ENCODE data around the gene SIRT7.

The SIRT7 gene

DNA sequence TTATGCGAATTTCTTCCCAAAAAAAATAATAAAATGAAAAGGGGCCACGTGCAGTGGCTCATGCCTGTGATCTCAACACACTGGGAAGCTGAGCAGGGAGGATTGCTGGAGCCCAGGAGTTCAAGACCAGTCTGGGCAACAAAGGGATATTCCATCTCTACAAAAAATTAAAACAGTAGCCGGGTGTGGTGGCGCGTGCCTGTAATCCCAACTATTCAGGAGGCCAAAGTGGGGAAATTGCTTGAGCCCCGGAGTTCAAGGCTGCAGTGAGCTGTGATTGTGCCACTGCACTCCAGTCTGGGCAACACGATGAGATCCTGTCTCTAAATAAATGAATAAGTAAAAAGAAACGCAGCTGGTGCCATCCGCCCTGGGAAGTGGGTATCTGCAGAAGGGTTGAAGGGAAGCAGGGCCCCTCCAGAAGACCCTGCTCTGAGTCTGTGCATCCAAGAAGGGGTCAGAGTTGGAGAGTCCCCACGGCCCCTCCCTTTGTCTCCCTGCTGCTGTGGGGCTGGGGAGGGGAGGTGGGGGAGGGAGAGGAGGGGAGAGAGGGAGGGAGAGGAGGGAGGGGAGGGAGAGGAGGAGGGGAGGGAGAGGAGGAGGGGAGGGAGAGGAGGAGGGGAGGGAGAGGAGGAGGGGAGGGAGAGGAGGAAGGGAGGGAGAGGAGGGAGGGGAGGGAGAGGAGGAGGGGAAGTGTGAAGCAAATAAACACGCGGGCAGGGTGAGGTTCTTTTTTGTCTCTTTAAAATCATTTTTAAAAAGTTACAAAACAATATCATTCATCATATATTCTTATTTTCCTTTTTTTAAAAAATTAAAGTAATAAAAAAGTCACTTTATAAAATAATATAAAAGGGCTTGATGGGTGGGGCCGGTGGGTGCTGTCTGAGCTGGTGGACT lies 34.1 kb upstream of the SIRT7 start:
- no peaks in the 10 kb centered on the region for H3K9me3 ChIP-seq (ENCODE audit: control insufficient read depth in 1 of 2, low read length in 2 of 2)

GRCh38 chr17:81950501-81950900 lies 32.5 kb upstream of the SIRT7 start:
- Histone ChIP-seq H3K36me3 (ENCODE audit: control insufficient read depth in 1 of 2, insufficient read depth in 2 of 2, low read length in 2 of 2) (no peaks in the 10 kb centered on the region), H3K4me3 (ENCODE audit: low read depth in 1 of 2, low read length in 2 of 2) (no peak overlapping the region), H3K9me3 (ENCODE audit: control insufficient read depth in 1 of 2, low read length in 2 of 2) (no peaks in the 10 kb centered on the region), H3K27me3 (ENCODE audit: low read depth, low read length) (no peaks in the 10 kb centered on the region), H3K27ac (ENCODE audit: low read length) (no peak overlapping the region), H3K4me1 (ENCODE audit: control insufficient read depth in 1 of 2, insufficient read depth in 2 of 2, low read length in 2 of 2) (no peaks in the 10 kb centered on the region)

More for the DNA sequence above, 34.1 kb upstream of the SIRT7 start:
- H3K4me3 ChIP-seq (ENCODE audit: low read depth in 1 of 2, low read length in 2 of 2) = no peak overlapping the region
- H3K27me3 ChIP-seq (ENCODE audit: low read depth, low read length) = no peaks in the 10 kb centered on the region
- no peaks in the 10 kb centered on the region for H3K36me3 ChIP-seq (ENCODE audit: control insufficient read depth in 1 of 2, insufficient read depth in 2 of 2, low read length in 2 of 2)
- no peaks in the 10 kb centered on the region for H3K4me1 ChIP-seq (ENCODE audit: control insufficient read depth in 1 of 2, insufficient read depth in 2 of 2, low read length in 2 of 2)
- H3K27ac ChIP-seq (ENCODE audit: low read length) = no peak overlapping the region

DNA sequence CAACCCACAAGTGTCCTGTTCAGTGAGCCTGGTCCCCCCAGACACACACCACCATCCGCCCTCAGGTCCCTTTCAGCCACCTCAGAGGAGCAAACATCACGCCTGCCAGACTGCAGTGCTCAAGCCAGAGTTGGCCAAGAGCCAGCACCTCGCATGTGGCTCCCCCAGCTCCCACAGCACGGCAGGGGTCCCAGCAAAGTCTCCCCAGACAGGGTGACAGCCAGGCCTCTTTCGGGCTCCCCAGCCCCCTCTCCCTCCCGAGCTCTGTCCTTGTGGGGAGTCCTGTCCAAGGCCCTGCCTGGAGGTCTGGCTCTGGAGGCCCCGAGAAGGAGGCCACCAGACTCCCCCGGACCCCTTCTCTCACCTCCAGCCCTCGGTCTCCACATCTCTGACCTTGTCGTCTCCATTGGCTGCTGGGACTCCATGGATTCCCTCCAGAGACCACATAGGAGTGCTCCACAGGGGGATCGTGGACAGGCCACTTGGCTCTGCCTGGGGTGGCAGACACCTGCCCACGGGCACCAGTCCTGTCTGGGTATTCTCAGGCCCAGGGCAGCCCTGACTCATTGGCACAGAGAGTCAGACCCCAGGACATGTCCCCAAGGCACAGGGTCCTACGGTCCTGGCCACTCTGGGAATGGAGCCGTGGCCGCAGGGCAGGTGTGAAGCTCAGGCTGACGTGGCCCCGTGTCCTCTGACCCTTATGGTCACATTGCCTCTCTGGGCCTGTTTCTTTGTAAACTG lies 30.8 kb upstream of the SIRT7 start:
- no peak overlapping the region for H3K4me3 ChIP-seq (ENCODE audit: low read depth in 1 of 2, low read length in 2 of 2)
- no peaks in the 10 kb centered on the region for H3K36me3 ChIP-seq (ENCODE audit: control insufficient read depth in 1 of 2, insufficient read depth in 2 of 2, low read length in 2 of 2)
- H3K4me1 ChIP-seq (ENCODE audit: control insufficient read depth in 1 of 2, insufficient read depth in 2 of 2, low read length in 2 of 2) = no peaks in the 10 kb centered on the region
- H3K27me3 ChIP-seq (ENCODE audit: low read depth, low read length) = no peaks in the 10 kb centered on the region
- no peak overlapping the region for H3K27ac ChIP-seq (ENCODE audit: low read length)
- no peaks in the 10 kb centered on the region for H3K9me3 ChIP-seq (ENCODE audit: control insufficient read depth in 1 of 2, low read length in 2 of 2)

DNA sequence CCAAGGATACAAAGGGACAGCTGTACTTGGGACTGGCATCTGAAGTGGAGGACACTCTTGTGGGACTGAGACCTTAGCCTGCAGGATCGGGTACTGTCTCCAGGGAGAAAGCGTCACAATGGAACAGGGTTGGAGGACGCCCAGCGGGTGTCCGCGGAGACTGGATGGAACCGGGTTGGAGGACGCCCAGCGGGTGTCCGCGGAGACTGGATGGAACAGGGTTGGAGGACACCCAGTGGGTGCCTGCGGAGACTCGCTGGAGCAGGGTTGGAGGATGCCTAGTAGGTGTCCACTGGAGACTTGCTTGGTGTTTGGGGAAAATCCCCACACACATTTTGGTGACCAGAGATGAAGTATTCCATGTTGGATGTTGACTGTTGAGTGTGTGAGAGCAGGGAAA lies 29.2 kb upstream of the SIRT7 start, which contains the start of gene MYADML2:
TSS of gene MYADML2 (minus strand) at position 45 of the 400 bp plus-strand sequence. CDS start 5,492 bp downstream, outside the sequence.
- no peak within 1 kb of the TSS for H3K27ac ChIP-seq (ENCODE audit: low read length)
- H3K4me1 ChIP-seq (ENCODE audit: control insufficient read depth in 1 of 2, insufficient read depth in 2 of 2, low read length in 2 of 2) = no peaks in the 10 kb centered on the region
- no peak within 1 kb of the TSS for H3K4me3 ChIP-seq (ENCODE audit: low read depth in 1 of 2, low read length in 2 of 2)

DNA sequence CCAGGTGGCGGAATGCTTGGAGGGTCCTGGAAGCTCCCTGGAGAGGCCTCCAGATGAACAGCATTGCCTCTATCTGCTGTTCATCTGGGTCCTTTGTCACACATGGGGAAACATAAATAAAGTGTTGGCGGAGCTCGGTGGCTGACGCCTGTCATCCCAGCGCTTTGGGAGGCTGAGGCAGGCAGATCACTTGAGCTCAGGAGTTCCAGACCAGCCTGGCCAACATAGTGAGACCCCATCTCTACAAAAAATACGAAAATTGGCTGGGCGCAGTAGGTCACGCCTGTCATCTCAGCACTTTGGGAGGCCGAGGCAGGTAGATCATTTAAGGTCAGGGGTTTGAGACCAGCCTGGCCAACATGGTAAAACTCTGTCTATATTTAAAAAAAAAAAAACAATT lies 26.9 kb upstream of the SIRT7 start:
- Histone ChIP-seq H3K9me3 (ENCODE audit: control insufficient read depth in 1 of 2, low read length in 2 of 2) (no peaks in the 10 kb centered on the region), H3K4me3 (ENCODE audit: low read depth in 1 of 2, low read length in 2 of 2) (no peak overlapping the region), H3K27me3 (ENCODE audit: low read depth, low read length) (no peaks in the 10 kb centered on the region), H3K4me1 (ENCODE audit: control insufficient read depth in 1 of 2, insufficient read depth in 2 of 2, low read length in 2 of 2) (peaks cover 0 to 12% of the 10 kb centered on the region in 2 donors), H3K27ac (ENCODE audit: low read length) (no peak overlapping the region), H3K36me3 (ENCODE audit: control insufficient read depth in 1 of 2, insufficient read depth in 2 of 2, low read length in 2 of 2) (no peaks in the 10 kb centered on the region)

More for the DNA sequence above, 29.2 kb upstream of the SIRT7 start, which contains the start of gene MYADML2:
- H3K9me3 ChIP-seq (ENCODE audit: control insufficient read depth in 1 of 2, low read length in 2 of 2) = no peaks in the 10 kb centered on the region
- H3K27me3 ChIP-seq (ENCODE audit: low read depth, low read length) = no peaks in the 10 kb centered on the region
- no peaks in the 10 kb centered on the region for H3K36me3 ChIP-seq (ENCODE audit: control insufficient read depth in 1 of 2, insufficient read depth in 2 of 2, low read length in 2 of 2)

- no peaks in the 10 kb centered on the region for H3K27me3 ChIP-seq (ENCODE audit: low read depth, low read length)
- no peak overlapping the region for H3K4me3 ChIP-seq (ENCODE audit: low read depth in 1 of 2, low read length in 2 of 2)
- H3K27ac ChIP-seq (ENCODE audit: low read length) = no peak overlapping the region
- peaks cover 0 to 12% of the 10 kb centered on the region in 2 donors for H3K4me1 ChIP-seq (ENCODE audit: control insufficient read depth in 1 of 2, insufficient read depth in 2 of 2, low read length in 2 of 2)
- H3K9me3 ChIP-seq (ENCODE audit: control insufficient read depth in 1 of 2, low read length in 2 of 2) = no peaks in the 10 kb centered on the region
- no peaks in the 10 kb centered on the region for H3K36me3 ChIP-seq (ENCODE audit: control insufficient read depth in 1 of 2, insufficient read depth in 2 of 2, low read length in 2 of 2)
These were observed 24.2 kb upstream of the SIRT7 start for GRCh38 chr17:81942167-81942553.

GRCh38 chr17:81941484-81942166 lies 23.6 kb upstream of the SIRT7 start:
- H3K4me1 ChIP-seq (ENCODE audit: control insufficient read depth in 1 of 2, insufficient read depth in 2 of 2, low read length in 2 of 2) = peaks cover 0 to 16% of the 10 kb centered on the region in 2 donors
- no peaks in the 10 kb centered on the region for H3K36me3 ChIP-seq (ENCODE audit: control insufficient read depth in 1 of 2, insufficient read depth in 2 of 2, low read length in 2 of 2)
- no peaks in the 10 kb centered on the region for H3K27me3 ChIP-seq (ENCODE audit: low read depth, low read length)
- H3K9me3 ChIP-seq (ENCODE audit: control insufficient read depth in 1 of 2, low read length in 2 of 2) = no peaks in the 10 kb centered on the region
- no peak overlapping the region for H3K4me3 ChIP-seq (ENCODE audit: low read depth in 1 of 2, low read length in 2 of 2)
- no peak overlapping the region for H3K27ac ChIP-seq (ENCODE audit: low read length)

- Histone ChIP-seq H3K4me1 (ENCODE audit: control insufficient read depth in 1 of 2, insufficient read depth in 2 of 2, low read length in 2 of 2) (peaks cover 0 to 17% of the 10 kb centered on the region in 2 donors), H3K27me3 (ENCODE audit: low read depth, low read length) (no peaks in the 10 kb centered on the region), H3K36me3 (ENCODE audit: control insufficient read depth in 1 of 2, insufficient read depth in 2 of 2, low read length in 2 of 2) (no peaks in the 10 kb centered on the region), H3K27ac (ENCODE audit: low read length) (no peak overlapping the region), H3K9me3 (ENCODE audit: control insufficient read depth in 1 of 2, low read length in 2 of 2) (no peaks in the 10 kb centered on the region), H3K4me3 (ENCODE audit: low read depth in 1 of 2, low read length in 2 of 2) (no peak overlapping the region)
These were observed 22.8 kb upstream of the SIRT7 start for GRCh38 chr17:81940538-81941483.

DNA sequence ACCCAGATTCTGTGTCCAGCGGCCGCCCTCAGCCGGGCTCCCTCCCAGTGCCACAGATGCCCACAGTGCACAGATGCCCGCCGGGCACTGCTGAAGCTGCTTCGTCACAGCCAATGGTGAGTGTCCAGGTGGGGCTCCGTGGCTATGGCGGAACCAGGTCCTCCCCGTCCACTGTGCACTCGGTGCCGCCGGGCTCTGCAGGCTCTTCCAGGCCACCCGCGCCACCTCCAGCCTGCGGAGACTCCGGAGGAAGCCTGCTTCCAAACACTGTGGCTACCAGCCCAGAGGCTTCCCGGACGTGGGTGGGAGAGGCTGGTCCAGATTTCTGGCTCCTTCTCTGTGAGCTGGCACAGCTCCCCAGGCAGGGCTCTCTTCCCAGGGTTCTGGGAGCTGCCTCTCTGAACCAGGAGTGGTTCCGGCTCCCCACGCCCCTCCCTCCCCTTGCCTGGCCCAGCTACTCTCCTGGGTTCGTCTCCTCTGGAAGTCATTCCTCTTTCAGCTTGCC lies 22.0 kb upstream of the SIRT7 start:
- no peak overlapping the region for H3K4me3 ChIP-seq (ENCODE audit: low read depth in 1 of 2, low read length in 2 of 2)
- no peaks in the 10 kb centered on the region for H3K27me3 ChIP-seq (ENCODE audit: low read depth, low read length)
- H3K9me3 ChIP-seq (ENCODE audit: control insufficient read depth in 1 of 2, low read length in 2 of 2) = no peaks in the 10 kb centered on the region
- no peak overlapping the region for H3K27ac ChIP-seq (ENCODE audit: low read length)
- H3K4me1 ChIP-seq (ENCODE audit: control insufficient read depth in 1 of 2, insufficient read depth in 2 of 2, low read length in 2 of 2) = peaks cover 0 to 17% of the 10 kb centered on the region in 2 donors
- no peaks in the 10 kb centered on the region for H3K36me3 ChIP-seq (ENCODE audit: control insufficient read depth in 1 of 2, insufficient read depth in 2 of 2, low read length in 2 of 2)

- Histone ChIP-seq H3K9me3 (ENCODE audit: control insufficient read depth in 1 of 2, low read length in 2 of 2) (no peaks in the 10 kb centered on the region), H3K4me3 (ENCODE audit: low read depth in 1 of 2, low read length in 2 of 2) (no peak overlapping the region), H3K4me1 (ENCODE audit: control insufficient read depth in 1 of 2, insufficient read depth in 2 of 2, low read length in 2 of 2) (peaks cover 0 to 17% of the 10 kb centered on the region in 2 donors), H3K27ac (ENCODE audit: low read length) (no peak overlapping the region), H3K27me3 (ENCODE audit: low read depth, low read length) (no peaks in the 10 kb centered on the region), H3K36me3 (ENCODE audit: control insufficient read depth in 1 of 2, insufficient read depth in 2 of 2, low read length in 2 of 2) (no peaks in the 10 kb centered on the region)
These were observed 21.2 kb upstream of the SIRT7 start for GRCh38 chr17:81939218-81939617.
